Measurements from ENCODE around the gene CERS1.

Gene CERS1

GRCh38 chr19:18839465-18840287 lies 56.3 kb downstream of the CERS1 start:
- DNase-seq (ENCODE audit: low spot score), result peak; percentile 40

- DNase-seq (ENCODE audit: low spot score), result no peak
Observed at GRCh38 chr19:18834644-18834984, 61.3 kb downstream of the CERS1 start.

- peak; percentile 45 for DNase-seq (ENCODE audit: low spot score)
Observed at GRCh38 chr19:18833849-18834643, 61.9 kb downstream of the CERS1 start.

- DNase-seq (ENCODE audit: low spot score), result no peak
Observed at GRCh38 chr19:18833141-18833476, 62.8 kb downstream of the CERS1 start.

- peak; percentile 34 for DNase-seq (ENCODE audit: low spot score)
Observed at GRCh38 chr19:18832306-18833140, 63.4 kb downstream of the CERS1 start.

- DNase-seq (ENCODE audit: low spot score), result peak; percentile 92
Observed at GRCh38 chr19:18831524-18832305, 64.2 kb downstream of the CERS1 start, which contains the start of gene UPF1. TSS of gene UPF1 (plus strand) at chr19:18831959. CDS start at chr19:18832210, 251 bp downstream.

- DNase-seq (ENCODE audit: low spot score), result no peak
Observed at GRCh38 chr19:18830488-18830887, 65.5 kb downstream of the CERS1 start.

GRCh38 chr19:18828786-18829185 lies 67.2 kb downstream of the CERS1 start:
- no peak for DNase-seq (ENCODE audit: low spot score)

Data from kidney tubule cell (primary cell).